Activated T-cell treated with anti-CD3 and anti-CD28 coated beads, Interleukin-2, amount 50 U/mL, for 1 hour (primary cell): ENCODE measurements around the gene MAN2B2.
A peak's percentile ranks its signal among the peaks of the same experiment; 100 is the strongest.

Experiments used
- DNase-seq: peaks from one replicate; pipeline ENCODE4 v3.0.0-alpha.2; 2020

The MAN2B2 gene

DNA sequence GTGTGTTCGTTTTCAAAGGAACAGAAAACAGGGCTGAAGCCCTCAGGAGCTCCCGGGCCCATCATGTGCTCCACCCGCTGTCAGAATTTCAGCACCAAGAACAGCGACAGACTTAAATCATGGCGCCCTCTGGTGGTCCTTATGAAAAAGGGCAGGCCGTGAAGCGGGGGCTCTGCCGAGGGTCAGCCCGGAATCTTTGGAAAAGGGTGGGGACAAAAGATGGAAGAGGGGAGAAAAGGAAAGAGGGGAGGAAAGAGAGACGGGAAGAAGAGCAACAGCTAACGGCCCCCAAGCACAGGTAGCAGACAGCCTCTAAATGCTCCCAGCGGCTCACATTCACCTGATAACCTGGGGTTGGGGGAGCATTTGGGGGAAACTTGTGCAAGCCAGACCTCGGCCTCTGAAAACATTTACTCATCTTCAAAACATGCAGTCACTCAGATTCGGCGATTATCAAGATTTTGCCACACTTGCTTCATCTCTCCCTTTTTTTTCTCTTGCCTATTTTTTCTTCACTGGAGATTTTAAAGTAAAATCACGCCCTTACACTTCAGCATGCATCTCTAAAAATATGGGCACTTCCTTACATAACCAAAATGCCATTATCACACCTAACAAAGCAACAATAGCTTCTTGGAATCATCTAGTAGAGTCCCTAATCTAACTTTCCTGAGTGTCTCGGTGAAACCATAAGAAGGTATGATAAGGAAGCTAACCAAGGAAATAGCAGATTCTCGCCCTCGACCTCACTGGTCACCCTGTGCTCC, 28.1 kb upstream of the MAN2B2 start:
- DNase-seq = peak; percentile 41

DNA sequence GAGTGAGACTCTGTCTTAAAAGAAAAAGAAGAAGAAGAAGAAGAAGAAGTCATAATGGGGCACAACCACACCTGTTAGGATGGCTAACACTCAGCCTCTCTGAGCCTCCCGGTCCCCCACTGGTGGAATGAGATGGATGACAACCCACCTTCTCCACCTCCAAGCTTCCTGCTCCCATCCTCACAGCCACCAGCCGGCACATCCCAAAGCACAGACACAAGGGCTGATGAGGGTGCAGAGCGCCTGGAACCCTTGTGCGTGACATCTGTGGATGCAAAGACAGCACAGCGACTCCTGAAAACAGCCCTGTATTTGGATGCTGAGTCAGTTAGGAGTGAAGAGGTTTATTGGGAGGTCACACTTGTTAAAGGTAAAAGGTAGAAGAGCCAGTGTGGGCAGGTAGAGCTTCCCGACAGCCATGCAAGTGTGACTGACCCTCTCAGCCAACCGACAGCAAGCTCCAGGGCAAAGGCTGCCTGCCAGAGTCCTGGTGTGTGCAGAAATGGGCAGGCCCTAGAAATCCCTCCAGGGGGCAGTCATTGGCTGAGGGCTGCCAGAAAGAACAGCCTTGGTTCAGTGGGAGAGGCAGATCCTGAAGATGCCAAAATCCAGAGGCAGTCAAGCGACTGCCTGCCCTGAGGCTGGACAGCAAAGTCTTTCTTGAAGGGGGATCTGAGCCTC, 26.6 kb upstream of the MAN2B2 start:
- DNase-seq = no peak

DNA sequence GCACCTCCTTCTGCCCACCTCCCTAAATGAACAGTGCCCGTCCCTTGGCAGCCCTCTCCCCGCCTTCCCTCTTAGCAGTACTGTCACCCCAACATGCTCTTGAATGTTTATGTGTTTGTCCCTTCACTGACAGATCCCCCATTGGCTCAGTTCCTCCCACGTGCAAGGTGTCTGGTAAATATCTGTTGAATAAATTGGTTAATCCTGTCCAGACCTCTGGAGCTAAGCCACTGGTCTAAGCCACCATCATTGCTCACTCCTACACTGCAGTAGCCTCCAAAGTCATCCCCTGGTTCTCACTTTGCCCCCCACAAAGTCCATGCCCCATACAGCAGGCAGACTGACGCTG, 26.1 kb upstream of the MAN2B2 start:
- no peak for DNase-seq

DNA sequence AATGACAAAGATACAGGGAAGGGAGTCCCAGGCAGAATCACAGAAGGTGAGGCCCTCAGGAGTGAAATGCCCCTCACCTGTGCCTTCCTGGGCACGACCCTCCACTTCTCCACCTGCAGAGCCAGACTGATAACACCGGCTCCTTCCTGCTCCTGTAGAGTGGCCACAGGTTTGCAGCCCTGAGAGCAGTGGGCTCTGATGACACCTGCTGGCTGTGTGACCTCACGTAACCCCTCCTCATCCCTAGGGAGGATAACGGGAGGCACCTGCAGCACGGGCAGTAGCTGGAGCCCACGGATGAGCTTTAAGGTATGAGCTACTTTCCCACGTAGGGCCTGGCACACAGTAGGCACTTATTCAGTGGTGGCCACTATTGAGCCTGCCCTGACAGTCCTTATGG, 25.5 kb upstream of the MAN2B2 start:
- no peak for DNase-seq

DNA sequence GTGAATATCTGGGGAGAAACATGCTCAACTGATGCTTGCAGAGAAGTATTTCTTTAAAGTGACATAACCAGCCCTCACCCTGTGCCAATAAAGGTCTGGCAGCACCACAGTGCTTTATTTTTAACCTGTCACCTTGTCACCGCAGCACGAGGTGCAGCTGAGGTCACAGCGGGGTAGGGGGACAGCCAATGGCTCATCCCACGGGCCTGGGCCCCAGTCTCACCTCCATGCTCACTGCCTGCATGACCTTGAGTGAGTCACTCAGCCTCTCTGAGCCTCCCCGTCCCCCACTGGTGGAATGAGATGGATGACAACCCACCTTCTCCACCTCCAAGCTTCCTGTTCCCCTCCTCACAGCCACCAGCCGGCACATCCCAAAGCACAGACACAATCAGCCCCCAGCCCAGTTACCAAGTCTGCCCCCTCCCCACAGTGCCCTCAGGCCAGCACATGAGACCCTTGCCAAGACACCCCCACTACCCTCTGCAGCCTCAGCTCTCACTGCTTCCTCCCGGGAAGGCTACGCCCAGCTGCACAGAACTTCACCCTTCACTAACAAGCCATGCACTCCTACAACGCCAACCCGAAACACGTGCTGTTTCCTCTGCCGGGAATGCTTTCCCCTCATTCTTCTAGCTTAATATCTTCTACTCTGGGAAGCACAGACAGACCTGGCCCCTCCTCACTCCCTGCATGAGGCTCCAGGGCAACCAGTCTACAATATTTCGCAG, 24.9 kb upstream of the MAN2B2 start:
- no peak for DNase-seq

DNA sequence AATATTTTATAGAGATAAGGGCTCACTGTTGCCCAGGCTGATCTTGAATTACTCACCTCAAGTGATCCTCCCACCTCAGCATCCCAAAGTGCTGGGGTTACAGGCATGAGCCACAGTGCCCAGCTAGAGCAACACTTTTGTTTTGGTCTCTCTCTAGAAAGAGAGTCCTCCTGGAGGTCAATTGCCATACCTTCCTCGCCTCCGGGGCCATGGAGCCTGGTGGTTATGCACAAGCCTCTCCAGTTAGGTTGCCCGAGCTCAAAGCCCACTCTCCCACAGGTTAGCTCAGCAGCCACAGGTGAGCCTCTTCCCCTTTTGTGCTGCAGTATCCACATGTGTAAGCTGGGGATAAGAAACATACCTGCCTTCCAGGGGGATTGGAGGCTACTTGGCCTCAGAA, 24.2 kb upstream of the MAN2B2 start:
- no peak for DNase-seq

DNA sequence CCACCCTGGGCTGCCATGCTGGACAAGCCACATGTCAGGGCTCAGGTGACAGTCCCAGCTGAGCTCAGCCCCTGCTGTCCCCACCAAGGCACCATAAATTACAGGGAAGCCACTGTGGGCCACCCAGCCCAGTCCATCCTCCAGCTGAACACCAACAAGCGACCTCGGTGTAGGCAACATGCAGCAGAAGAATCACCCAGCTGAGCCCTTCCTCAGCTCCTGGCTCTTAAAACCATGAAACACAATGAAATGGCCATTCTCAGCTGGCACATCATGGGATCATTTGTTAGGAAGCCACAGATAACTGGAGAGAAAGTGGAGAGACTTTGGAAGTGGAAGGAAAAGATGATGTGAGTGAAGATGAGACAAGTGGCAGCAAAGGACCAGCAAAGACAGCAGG, 23.3 kb upstream of the MAN2B2 start:
- no peak for DNase-seq

DNA sequence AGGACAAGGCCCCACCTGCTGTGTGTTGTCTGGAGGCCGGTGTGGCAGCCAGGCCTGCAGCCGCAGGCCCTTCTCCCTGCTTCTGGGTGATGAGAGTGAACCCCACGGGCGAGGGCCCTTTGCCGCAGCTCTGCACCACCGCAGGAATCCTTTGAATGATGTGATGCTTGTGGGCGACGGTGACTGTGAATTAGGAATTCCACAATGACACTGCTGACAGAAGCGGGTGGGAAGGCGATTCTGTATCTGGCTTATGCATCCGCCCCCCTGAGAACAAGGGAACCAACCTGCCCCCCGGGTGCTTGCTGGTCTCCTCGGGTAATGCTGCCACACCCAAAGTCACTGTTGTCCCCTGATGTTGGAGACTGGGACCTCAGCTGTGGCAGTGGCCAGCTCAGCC, 19.5 kb upstream of the MAN2B2 start:
- no peak for DNase-seq

DNA sequence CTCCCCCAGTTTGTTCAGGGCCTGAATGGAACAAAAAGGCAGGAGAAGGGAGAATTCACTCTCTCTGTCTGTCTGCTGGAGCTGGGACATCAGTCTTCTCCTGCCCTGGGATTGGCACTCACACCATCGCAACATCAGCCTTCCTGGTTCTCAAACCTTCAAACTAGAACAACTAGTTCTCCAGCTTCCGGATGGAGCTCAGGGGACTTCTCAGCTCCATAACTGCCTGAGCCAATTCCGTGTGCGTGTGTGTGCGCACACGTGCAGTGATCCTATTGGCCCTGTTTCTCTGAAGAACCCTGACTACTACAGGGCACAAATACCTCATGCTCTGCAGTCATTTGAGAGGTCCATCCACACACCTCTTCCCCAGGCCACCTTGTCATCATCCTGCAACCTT, 18.7 kb upstream of the MAN2B2 start:
- no peak for DNase-seq

DNA sequence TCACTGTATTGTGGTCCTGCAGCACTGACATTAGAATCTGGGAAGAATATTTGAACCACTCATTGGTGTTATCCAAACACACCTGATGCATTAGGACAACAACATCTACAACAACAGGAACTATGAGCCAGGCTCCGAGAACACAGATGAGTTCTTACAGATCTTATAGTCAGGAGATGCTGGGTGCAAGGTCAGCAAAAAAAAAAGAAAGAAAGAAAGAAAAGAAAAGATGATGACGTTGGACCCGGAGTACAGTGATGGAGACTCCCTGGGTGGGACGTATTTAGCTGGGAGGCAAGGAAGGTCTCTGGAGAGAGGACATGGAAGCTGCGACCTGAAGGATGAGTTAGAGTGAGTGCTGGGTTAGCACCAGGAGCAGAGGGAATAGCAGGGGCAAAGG, 17.8 kb upstream of the MAN2B2 start:
- DNase-seq = no peak

DNA sequence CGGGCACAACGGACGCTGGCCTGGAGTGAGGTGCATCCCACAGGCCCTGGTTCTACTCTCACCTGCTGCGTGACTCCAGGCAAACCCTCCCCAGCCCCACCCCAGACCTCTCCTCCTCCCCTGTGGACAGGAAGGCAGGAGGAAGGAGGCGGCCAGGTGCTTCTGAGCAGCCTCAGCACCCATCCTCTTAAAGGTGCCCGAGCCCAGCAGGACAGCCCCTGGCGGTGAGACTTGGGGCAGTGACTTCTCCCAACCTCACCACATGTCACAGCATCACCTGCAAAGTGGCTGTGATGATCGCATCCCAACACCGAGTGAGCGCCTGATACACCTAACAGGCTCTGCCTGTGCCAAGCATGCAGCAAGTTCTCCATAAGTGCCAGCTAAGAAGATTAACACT, 17.1 kb upstream of the MAN2B2 start:
- DNase-seq = no peak

DNA sequence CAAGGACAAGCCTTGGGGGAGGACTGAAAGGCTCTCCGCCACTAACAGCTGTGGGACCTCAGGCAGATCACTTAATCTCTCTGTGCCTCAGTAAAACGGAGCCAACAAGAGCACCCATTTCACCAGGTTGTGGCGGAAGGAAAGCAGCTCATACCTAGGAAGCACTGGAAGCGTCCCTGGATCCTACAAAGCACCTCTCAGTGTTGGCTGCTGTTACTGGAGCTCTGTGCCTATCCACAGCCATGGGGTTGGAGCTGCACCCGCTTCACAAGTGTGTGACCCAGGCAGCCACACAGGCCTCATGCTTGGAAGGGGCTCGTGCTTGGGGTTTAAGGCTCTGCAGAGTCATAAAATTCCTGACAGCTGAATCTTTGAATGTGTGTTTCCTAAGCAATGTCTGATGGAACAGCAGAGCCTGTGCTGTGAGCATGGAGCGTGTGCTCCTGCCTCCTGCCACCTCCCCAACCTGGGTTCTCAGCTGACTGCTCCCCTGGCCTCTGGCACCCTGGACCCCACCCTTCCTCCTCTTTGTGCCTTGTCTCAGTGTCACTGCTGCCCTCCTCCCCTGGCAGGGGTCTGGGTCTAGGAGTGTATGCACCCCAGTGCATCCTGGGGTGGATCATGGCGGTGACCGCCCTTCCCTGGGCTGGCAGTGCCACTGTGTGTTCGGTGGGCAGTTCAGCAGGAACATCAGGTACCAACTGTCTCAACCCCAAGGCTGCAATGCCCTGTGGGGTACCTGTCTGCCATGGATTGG, 14.4 kb upstream of the MAN2B2 start:
- DNase-seq = no peak

DNA sequence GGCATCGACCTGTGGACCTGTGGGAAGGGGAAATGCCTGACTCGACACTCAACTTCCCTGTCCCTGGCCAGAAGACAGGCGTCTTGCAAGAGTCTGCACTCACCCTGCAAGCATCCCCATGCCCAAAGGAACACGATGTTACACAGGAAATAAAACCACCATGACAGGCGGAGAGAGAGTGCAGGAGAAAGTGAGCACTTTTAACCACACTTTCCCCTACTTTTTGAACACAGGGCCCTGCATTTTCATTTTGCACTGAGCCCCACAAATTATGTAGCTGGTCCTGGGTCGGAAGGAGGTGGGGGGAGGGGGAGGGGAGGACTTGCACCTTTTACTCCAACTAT, 13.8 kb upstream of the MAN2B2 start:
- no peak for DNase-seq

DNA sequence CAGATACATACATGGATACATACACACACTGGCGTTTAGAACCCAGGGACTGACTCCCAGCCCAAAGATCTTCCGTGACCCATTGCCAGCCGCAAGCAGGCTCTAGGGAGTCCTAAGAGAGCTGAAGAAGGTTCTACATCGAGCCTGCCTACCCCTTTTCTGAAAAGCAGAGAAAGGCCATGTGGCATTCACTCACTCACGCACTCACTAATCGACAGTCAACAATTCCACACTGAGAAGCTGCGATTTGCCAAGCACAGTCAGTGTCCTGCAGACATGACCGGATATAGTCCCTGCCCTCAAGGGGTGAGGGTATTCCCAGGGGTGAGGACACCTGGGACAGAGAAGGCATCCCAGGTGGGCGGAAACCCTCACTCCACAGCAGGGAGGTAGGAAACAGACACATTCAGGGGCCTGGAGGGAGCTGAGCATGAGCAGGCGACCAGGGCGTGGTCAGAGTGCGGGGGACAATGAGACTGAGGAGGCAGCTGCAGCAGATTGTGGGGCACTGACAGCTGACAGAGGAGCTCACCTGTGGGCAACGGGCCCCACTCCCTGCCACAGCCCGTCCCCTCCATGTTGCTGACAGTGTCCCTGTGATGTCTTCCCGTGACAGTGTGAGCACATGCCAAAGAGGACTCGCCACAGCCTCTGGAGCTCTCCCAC, 13.2 kb upstream of the MAN2B2 start:
- DNase-seq = no peak

DNA sequence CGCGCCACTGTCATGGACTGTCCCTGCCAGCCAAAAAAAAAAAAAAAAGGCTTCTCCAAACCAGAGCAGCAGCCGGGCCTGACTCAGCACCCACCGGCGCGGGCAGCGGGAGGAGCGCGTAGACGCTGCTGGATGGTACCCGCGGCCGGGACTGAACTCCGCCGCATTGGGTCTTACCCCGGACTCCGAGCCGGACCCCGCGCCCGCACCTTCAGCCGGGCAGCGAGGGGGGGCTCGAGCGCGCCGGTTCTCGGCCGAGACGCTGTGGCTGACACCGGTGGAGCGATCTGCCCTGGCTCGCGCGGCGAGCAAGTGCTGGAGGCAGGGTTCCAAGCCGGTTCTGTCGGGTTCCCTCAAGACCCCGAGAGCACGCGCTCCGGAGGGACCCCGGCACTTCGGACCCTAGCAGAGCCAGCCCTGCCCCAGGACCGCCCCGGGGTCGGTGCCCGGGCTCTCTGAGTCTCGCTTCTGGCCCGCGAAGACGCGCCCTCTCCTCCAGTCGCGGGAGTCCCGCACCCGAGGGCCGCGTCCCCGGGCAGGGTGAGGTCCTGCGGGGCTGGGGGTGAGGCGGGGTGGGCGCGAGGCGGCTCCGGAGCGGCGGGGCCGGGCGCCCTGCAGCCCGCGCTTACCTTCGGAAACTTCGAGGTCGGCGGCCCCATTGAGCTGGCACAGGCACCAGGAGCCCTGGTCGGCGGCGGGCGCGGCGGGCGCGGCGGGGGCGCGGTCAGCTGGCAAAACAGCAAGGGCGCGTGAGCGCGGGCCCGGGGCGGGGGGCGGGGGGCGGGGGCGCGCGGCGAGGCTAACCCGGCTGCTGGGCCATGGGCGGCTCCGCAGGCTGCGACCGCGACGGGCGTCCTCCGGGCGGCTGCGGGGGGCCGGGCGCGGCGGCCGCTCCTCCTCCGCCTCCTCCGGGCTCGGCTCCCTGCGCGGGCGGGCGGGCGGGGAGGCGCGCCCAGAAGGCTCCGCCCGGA, 11.8 kb upstream of the MAN2B2 start:
- no peak for DNase-seq

DNA sequence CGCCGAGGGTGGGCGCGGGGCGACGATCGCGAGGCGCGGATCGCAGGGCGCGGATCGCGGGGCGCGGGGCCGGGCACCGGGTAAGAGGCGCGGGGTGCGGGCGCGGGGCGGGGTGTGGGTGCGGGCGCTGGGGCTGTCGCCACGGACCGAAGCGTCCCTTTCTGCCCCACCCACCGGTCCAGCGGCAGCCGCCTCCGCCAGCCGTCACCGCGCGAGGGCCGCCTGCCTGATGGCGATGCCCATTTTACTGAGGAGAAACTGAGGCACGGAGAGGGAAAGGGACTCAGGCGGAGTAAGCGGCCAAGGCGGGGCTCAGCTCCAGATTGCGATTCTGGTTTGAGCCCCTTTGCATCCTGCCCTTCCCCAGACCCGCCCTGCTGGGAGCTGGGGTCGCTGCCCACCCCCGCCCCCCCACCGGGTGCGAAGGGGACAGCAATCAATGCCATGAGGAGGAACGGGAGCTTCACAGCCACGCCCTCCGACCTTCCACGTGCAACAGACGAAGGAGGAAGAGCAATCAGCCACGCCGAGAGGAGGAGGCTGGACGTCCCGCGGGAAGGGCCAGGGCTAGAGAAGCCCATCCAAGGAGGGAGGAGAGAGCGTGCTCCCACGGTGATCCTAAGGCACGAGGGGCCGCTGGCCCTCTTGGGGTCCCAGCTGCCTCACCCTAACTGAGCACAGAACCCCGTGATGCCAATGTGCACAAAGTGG, 10.9 kb upstream of the MAN2B2 start:
- no peak for DNase-seq

DNA sequence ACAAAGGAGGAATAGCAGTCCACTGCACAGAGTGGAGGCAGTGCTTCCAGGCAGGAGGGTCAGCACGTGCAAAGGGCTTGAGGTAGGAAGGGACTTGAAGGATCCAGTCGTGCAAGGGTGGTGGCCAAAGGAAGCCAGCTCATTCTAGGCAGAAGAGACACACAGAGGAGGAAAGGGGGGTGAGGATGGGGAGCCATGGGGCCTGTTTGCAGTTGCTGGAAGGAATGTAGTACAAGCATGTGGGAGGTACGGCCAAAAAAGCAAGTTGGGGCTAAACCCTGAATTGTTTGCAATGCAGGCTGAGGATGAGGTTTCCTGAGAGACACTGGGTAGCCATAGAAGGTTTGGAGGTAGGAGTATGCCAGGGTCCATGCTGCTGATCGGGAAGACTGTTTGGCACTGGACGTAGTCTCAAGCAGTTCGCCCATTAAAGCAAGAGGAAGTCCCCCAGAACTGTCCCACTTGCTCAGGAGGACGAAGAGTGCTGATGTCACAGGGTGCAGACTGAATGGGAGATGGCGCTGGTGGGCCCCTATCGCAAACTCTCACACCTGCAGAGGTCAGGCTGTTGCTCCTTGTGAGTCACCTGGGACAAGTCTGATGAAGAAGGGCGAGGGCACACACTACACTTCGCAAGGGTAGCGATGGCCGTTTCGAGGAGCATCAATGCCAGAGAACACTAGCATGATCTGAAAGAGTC, 9.1 kb upstream of the MAN2B2 start:
- no peak for DNase-seq

DNA sequence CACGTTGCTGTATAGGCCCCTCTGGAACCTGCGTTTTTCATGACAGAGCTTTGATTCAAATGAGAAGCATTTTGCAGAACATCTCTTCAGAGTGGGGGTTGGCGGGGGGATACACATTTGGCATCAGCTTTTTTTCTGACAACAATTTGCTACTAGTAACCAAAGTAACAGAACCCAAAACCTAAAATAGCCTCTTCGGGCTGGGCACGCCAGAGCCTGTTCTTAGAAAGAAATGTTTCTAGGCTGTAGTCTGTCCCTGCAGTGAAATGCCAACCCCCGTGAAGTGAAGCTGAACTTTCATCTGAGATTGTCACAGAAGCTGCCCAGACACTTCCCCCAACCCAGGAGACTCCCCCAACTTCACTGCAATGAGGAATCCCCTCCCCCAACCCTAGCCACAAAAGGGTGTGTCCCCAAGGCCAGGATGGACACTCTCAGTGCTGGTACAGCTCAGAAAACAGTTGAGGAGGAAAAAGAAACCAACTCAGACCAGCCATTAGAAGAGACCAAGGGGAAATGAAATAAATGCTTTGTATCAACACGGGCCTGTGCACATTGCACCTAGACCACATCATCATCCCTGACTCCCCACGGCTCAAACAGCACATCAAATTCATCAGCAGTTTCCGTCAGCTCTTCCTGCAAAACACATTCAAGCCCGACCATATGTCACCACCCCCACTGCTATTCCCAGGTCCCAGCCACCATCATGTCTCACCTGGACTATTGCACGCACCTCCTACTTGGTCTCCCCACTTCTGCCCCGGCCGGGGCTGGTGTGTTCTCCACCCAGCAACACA, 8.4 kb upstream of the MAN2B2 start:
- no peak for DNase-seq

DNA sequence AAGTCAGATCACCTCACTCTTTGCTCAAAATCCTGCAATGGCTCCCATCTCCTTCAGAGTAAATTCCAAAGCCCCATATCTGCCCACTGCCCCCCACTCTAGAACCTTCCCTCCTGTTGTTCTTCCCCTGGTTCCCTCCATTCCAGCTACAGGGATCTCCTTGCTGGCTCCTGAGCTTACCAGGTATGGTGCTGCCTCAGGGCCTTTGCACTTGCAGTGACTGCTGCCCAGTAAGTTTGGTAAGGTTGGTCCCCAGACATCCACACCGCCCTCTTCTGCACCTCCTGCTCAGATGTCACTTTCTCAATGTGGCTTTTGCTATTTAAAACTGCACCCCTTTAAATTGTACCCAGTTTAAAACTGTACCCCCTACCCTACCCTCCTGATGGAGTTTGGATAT, 7.8 kb upstream of the MAN2B2 start:
- DNase-seq = no peak

DNA sequence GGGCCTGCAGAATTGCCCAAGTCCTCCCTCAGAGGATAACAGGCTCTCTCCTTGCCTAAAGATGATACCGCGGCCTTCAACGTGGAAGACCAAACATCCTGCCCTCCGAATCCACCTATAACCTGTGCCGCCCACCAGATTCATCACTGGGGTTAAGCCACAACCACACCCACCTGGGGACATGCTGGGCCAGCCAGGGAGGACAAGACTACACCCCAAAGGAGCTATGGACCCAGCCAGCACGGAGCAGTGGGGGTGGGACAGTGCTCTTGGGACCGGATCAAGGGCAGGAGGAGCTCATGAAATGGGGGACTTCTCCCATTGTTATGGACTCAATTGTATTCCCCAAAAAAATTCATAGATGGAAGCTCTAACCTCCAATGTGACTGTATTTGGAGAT, 6.8 kb upstream of the MAN2B2 start:
- no peak for DNase-seq
